Activated T-helper 9 cell treated with anti-CD3 and anti-CD28 coated beads, Interleukin-2, amount 50 U/mL, for 16 hours (primary cell): ENCODE data around the gene CAMTA1.

Experiments
- DNase-seq: peaks from one replicate; pipeline ENCODE4 v3.0.0-alpha.2; 2020; ENCODE audit warnings: low read depth

CAMTA1 gene

DNA sequence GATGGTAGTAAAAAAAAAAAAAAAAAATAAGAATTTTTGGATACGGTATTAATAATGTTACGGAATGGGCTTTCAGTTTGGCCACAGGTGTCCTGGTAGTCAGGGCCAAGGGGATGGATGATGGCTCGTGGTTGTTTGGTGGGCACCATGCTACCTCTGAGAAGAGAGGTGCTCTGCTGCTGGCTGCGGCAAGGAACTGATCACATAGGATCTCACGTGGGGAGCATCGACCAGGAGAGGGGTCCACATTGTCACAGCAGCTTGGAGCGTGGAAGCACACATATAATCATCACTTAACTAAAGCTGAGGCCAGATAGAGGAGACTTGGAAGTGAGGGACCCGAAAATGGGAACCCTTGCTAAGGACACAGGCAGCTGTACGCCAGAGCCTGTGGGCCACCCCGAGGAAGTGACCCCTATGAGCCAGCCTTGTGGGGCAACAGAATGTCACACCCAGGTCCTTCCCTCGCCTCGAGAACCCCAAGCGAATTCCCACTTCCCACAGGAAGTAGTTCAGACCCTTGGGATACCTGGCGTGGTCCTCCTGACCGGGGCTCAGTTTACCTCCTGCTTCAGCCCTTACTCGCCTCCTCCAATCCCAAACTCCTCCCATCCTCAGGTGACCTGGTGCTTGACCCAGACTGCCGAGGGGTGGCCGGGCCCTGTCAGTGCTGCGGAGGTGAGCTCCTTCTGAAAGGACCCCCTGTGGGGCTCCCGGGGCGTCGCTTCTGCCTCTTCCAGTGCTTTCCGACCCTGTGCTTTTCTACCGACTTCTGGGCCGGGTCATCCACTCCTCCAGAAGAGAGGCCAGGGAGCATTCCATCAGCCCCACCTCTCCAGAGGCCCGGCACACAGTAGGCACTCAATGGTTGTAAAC lies 222.0 kb downstream of the CAMTA1 start:
- no peak for DNase-seq

DNA sequence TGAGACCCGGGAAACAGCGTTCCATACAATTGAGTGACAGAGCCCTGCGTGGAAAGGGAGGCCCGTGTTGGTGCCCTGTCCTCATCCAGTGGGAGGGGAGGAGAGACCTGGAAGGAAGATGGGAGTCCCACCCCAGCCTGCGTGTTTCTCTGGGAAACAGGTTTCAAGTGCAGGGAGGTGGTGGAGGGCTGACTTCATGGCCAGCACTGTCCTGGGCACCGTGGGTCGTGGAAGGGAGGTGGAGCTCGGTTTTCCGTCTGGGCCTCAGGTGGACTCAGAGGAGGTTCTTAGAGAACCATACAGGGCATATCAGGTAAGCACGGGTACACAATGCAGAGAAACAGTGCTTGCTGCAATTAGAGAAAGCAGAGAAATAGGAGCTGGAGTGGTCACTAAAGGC lies 222.6 kb downstream of the CAMTA1 start:
- no peak for DNase-seq

DNA sequence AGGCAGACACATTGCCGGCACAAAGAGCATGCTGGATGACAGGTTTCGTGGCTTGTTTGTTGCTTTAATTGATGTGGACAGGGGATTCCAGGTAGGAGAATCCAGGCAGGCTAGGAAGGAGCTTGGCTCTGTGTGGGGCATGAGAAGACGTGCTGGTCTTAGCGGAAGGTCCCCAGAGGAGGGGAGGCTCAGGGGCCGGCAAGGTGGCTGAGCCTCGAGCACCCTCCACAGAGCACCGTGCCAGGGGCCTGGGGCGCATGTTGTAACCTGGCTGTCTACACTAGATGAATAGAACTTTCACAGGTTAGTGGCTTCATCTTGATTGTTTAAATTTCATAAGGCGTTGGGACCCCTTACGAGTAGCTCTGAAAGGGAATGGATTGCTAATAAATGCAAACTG lies 223.1 kb downstream of the CAMTA1 start:
- no peak for DNase-seq

DNA sequence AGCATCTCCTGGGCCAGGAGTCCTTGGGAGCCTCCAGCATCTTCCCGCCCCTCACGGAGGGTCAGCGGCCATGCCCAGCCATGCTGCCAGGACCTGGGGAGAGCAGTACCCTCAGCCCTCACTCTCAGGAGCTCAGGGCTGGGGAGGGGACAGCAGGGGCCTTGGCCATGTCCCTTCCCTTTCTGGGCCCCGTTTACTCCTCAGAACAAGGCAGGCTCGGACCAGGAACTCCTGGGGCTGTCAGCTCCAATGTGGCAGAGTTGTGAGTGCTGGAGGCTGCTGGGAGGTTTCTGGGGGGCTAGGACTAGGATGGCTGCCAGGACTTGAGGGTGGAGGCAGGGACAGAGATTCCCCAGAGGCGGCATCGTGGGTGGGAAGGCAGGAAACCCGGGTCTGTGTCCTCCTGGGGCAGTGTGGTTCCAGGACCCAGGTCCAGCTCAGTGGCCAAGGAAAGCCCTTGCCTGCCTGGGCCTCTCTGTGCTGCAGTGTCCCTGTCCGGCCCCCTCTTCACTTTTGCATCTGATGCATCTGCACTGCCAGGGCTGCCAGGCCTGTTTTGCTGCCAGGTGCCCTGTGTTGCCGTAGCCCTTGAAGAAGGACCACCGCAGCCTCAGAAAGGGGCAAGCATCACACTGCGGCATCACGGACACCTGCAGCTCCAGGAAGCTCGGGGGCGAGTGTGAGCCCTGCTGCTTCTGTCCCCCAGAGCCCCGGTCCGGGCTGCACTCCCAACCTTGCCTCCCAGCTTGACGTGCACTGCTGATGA lies 223.9 kb downstream of the CAMTA1 start:
- DNase-seq: no peak

DNA sequence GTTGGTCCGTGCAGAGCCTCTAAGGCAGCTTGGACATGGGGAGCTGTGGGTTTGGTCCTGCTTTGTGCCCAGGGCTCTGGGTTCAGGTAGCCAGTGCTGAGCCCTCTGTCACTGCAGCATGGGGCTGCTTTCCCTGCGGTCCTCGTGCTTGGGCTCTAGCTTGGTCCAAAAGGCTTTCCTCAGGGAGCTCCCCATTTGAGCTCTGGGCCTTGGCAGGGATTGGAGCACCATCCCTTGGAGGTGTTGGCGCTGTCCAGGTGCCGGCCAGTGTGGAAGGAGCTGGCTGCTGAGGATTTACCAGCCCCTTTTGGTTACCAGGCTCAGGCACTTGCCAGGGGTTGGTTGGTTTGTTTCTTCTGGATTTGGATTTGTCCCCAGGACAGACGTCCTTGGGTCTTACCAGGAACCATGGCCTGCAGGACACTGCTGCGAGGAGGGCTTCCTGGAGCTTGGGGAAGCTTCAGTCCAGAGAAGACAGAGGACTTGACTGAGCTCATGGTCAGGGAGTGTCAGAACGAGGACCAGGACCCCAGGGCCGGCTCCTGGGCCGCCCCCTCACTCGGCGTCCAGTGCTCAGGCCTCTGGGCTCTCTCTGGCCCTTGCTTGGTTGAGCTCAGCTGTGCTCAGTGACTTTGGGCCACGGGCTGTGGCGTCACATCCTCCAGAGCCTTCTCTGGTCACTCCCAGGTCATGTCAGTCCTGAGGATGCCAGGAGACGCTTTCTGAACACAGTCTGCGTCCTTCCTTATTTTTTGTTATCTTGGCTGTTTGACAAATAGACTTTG lies 224.7 kb downstream of the CAMTA1 start:
- DNase-seq: no peak

DNA sequence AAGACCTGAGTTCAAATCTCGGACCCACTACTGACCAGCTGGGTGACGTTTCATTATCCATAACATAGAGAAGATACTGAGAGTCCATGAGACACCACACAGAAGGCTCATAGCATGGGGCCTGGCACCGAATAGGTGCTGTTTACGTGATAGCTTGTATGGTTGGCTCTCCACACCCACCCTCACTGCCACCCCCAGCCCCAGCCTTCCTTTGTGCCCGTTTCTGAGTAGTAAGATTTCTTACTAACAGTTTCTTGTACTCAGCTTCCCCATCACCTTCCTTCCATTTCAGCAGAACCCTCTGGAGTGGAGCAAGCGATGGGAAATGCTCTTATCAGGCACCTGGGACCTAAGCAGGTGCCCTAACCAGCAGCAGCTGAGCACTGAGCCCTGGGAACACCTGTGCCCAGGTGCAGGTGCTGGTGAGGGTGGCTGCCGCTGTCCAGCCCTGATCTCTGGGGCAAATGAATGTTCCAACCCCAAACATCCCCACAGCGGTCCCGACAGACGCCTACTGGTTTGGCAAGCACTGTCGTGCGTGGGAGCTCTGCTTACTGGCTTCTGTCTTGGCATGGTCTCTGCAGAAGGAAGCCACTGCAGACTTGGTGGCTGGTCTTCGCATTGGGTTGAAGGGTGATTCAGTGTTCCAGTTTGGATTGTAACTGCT lies 225.4 kb downstream of the CAMTA1 start:
- no peak for DNase-seq

DNA sequence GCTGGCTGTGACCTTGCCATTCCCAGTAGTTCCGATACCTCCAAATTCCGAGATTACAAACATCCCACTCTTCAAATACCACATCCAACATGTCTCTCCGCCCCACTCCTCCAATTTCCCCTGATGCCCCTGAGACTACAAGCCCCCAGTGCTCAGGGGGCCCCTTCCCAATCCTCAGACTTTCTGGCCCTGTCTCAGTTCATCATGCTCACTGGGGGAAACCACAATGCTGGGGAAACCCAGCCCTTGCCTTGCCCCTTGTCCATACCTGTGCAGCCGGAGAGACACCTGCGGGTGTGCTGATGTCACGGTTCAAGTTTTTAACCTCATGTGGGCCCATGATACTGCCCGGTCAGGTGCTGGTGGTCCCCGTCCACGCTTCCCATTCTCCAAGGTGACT lies 226.6 kb downstream of the CAMTA1 start:
- no peak for DNase-seq

DNA sequence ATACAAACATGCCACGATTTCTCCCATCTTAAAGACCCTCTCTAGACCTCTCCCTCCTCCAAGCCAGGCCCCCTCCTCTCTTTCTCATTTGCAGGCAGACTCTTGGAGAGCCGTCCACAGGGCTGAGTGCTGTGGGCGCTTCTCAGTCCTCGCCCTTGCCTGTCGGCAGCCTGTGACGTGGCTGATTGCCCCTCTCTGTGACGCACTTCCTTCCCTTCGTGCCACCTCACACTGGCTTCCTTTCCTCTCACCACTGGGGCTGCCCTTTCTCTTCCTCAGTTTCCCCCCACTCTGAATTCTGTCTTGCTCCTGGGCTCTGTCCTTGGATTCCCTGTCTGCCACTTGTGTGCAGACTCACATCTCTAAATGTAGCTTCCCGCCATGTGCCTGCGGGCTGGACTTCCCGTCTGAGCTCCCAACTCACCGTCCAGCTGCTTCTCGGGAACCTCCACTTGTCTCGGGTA lies 227.2 kb downstream of the CAMTA1 start:
- no peak for DNase-seq

DNA sequence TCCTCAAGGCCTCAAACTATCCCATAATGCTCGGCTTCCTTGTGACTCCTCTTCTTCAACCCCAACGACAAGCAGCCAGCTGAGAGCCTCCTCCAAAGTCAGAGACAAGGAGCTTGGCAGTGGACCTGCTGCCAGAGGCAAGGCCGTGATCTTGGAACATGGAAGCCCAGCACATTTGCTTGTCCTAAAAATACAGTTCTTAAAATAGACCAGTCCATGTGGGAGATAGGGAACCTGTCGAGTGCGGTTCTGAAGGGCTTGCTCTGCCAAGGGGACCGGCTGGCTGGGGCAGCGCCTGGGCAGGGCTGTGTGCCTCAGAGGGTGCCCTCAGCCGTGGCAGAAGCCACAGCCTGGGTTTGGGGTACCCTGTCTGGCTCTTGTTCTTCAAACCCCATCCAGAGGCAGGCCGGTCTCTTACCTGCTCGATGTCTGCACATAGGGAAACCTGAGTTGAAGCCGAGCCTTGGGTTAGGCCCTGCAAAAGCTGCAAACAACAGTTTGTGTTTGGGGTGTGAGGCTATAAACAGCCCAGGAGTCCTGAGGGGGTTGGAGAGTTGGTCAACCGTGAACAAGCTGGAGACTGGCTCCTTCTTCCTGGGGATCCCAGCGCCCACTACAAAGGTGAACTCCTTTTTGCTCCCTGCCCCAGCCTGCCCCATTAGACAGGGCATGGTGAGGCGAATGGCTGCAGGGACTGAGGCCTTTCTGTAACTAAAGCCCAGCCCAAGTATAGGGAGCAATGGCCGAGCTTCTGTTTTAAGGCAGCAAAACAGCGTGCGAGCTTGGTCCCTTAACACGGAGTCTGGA lies 228.8 kb downstream of the CAMTA1 start:
- DNase-seq: no peak

DNA sequence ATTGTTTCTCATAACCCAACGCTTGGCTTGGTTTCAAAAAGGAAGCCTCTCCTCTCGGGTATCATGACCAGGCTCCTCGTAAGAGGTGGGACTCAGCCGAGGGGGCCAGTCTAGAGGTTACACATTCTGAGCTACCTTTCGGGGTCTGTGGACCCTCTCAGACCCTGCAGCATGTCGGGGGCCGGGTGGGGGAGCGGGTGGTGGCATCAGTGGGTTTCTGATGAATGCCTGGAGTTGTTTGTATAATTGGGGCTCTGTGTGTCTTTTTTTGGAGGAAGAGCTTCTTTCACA lies 229.3 kb downstream of the CAMTA1 start:
- DNase-seq: no peak

DNA sequence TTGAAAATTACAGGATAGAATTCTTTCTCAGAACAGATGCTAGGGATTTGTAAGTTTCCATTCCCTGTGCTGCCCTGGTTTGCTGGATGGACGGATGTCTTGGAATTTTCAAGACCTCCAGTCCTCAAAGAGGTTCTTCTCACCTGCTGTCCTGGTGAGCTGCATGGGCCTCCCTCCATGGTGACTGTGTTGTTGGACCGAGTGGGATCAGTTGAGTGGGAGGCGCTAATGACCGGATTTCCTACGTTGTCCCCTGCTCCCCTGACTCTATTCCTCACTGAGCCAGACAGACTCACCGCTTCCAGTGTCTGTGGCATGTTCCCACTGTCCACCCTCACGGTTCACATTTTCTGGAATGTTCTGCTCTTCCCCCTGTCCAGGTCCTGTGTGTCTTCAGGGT lies 229.8 kb downstream of the CAMTA1 start:
- DNase-seq: no peak

DNA sequence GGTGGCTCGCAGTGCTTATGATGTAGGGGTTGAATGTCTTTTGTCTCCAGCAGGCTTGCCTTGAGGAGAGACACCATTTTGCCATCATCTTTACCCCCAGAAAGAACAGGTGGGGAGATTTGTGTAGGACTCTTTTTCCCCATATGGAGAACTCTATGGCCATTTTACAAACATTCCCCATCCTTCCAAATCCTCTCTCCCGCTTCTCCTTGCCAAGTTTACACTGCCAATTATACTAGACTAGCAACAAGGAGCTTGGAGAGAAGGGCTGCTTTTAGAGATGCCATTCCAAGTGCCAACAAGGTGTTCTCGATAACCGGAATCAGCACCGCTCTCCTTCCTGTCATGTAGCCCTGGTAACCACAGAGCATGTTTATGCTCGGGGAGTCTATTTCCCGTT lies 233.1 kb downstream of the CAMTA1 start:
- DNase-seq: no peak

DNA sequence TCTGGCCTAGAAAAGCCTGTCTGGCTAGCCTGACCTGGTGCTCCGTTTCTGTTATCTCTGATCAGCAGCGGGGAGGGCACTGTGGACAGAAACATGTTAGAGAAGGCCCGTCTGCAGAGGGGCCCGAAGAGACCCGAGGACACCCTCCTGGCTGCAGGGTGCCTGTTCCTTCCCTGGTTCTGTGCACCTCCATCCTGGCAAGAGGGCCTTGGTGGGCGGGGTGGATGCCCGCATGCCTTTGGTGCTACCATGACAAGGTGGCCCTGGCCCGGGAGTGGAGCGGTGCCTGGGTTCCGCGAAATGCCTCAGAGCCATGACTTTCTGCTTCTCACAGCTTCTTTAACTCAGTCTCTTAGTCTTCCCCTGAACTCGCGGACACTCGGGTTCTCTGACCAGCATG lies 233.6 kb downstream of the CAMTA1 start:
- no peak for DNase-seq

DNA sequence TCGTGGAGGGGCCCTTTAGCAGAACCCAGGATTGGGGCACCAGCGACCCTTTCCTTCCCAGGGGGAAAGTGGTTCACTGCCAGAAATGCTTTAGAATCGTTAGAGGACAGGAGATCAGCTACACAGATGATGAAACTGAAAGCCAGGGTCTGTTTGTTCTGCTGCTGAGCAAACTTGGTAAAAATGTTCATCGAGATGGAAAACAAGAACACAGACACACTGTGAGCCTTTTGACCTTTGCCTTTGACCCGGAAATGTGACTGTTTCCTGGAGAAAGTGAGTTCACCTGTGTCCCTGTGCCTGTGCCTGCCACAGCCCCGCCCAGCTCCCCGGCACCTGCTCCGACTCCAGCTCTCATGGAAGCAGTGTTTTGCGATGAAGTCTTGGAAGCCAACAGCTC lies 234.3 kb downstream of the CAMTA1 start:
- no peak for DNase-seq

DNA sequence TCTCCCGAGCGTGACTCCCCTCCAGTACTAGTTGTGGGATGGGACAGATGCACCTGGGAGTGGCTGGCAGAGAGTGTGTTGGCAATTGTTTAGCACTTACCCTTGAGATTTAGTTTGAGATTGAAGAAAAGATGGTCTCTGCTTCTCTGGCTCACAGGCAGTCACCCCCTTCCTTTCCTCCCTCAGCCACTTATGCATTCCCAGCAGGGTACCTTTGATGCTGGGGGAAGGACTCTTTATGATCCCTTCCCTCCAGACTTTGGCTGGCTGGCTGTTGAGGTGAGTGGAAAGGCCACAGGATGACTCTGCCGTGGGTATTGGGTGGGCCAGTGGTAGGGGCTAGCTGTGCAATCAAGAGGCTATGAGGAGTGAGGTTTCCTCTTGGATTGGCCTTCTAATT lies 236.8 kb downstream of the CAMTA1 start:
- no peak for DNase-seq

DNA sequence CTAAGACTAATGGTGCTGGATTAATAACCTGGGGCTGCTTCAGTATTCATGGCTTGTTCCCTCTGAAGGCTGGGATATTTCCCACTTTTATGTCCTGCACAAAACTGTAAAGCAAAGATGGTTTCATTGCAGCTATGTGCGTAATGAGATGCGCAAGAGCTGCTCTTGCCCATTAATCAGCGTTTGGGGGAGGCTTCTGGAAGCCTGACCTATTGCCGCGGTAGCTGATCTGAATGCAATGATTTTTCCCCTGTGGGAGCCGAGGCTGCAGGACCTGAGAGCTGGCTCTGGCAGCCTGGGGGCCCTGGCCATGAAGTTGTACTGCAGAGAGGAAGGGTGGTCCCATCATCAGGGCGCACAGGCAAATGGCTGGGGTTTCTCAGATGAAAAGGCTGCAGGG lies 239.8 kb downstream of the CAMTA1 start:
- no peak for DNase-seq

DNA sequence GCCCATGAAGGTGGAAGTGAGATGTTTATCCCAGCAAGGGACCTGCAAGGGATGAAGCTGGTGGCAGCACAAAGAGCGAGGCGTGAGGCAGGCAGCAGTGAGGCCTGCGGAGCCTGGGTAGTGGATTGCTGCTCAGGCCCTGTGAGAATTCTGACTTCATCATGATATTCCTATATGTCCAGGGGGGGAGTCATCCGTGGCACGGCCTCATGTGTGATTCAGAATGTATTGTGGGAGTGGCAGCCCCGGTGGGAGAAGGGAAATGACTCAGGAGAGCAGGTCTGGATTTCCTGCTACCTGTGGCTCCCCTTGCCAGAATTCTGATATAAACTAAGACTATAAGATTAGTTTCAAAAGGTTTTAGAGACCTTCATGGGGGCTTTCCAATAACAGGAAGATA lies 240.9 kb downstream of the CAMTA1 start:
- no peak for DNase-seq

DNA sequence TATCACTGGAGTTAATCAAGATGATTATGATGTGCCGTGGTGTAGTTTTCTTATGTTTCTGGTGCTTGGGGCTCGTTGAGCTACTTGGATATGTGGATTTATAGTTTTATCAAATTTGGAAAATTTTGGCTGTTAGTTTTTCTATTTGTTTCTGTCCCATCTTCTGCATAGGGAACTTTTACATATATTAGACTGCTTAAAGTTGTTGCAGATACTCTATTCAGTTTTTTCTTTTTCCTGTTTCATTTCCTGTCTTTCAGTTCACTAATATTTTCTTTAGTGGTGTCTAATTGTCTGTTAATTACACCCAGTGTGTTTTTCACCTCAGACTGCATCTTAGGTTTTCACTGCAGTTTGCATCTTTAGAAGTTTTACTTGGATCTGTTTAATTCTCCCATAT lies 247.7 kb downstream of the CAMTA1 start:
- no peak for DNase-seq

DNA sequence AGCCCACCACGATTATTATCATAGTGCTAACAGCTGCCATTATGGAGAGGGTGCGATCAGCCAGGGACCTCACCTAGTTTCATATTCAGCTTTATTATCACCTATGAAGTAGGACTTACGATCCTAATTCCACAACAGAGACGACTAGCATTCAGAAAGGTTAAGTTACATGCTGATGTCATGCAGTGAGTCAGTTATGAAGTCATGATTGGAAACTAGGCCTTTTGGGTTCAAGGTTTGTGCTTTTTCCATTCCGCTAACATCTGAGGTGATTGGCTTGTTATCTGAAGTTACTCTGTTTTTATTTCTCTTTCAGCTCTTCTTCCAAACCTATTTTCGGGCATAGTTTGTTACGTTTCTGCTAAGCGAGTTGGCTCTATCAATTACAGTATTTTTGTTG lies 251.1 kb downstream of the CAMTA1 start:
- no peak for DNase-seq

DNA sequence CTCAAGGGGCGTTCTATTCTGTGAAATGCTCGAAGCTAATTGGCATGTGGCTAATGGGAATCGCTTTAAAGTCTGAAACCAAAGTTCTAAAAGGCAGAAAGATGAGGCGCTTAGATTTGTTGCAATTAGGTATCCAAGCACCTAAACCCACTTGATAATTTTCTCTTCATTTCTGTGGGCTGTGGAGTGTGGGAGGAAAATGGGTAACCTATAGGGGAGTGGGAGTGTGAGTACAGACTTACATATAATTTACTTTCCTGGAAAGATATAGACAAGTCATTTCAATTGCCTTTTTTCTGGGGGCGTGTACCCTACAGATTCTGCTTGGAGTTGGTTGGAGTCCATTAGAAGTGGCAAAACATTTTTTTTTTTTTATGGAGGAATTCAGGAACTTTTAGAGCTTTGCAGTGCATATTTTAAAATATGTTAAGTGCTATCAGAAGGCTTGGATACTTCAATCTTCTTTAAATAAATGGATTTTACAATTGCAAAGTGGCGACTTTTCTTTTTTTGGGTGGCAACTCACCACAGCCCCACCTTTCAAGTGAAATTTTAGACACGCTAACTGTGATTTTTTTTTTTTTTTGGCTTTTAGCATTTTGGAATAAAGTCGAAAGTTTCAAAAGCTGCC lies 254.5 kb downstream of the CAMTA1 start:
- DNase-seq: no peak
